GF-D8 (cell line): ENCODE data around the gene TUBB8B.
"Not testable (repeated sequence)": the region's sequence is repeated elsewhere in the genome, so short reads cannot be mapped to it uniquely, and the experiment has no call there.

Source experiments
- DNase-seq: peaks from one replicate; lab custom pipeline; 2025; lab: John Stamatoyannopoulos, UW

TUBB8B gene

GRCh38 chr18:12773-13172, 36.6 kb downstream of the TUBB8B start:
- not testable (repeated sequence) for DNase-seq

- DNase-seq: not testable (repeated sequence)
Measured at GRCh38 chr18:11383-12274, 37.8 kb downstream of the TUBB8B start.

- DNase-seq: not testable (repeated sequence)
Measured at GRCh38 chr18:10624-11184, 38.7 kb downstream of the TUBB8B start.

GRCh38 chr18:9937-10336, 39.5 kb downstream of the TUBB8B start:
- DNase-seq: not testable (repeated sequence)
